Lower leg skin (tissue), 4 donors: ENCODE data around the gene FOXP1. TPM values are rescaled to one million over a fixed set of nuclear protein-coding genes. Genes with fewer than 3 reads are reported as not detected.

ENCODE experiments used
- DNase-seq, 2 donors: peaks; one replicate each; pipeline ENCODE4 v3.0.0-alpha.2; 2019; ENCODE audit warnings: low spot score in 2 of 2
- H3K4me3 ChIP-seq: fragments of 200-600 bp; sonication (generic); 2 replicates; pipeline ENCODE4 v1.5.1; 2017; ENCODE audit warnings: mild to moderate bottlenecking, low read depth; ENCODE audit not compliant: poor library complexity, severe bottlenecking
- CTCF ChIP-seq, 3 donors: fragments of 450-650 bp; IDR thresholded peaks; one replicate each; pipeline ENCODE4 v1.5.1; 2016; ENCODE audit warnings: antibody characterized with exemption in 3 of 3, mild to moderate bottlenecking in 3 of 3, moderate library complexity in 2 of 3
- POLR2A ChIP-seq, 2 donors: fragments of 450-650 bp; IDR thresholded peaks; one replicate each; pipeline ENCODE4 v1.6.1; 2016 to 2017; ENCODE audit warnings: antibody characterized with exemption in 2 of 2, mild to moderate bottlenecking in 1 of 2, moderate library complexity in 1 of 2
- WGBS, 2 donors: methylation state at CpG; one replicate each; pipeline ENCODE4 v1.1.5; 2018; 5-methylcytosine and 5-hydroxymethylcytosine counted together
- intact Hi-C: fragments of 100-400 bp; cut with DNase I; formaldehyde crosslinking; loops from one replicate; pipeline ENCODE4 v1.15.0; 2023; ENCODE audit warnings: low total_unique reads
- total RNA-seq, 4 donors: library from RNA; depleted of rRNA; stranded (reverse); fragments of >200 nt; gene quantifications; one replicate each; pipeline ENCODE4 v1.1.0, GENCODE V29; 2016

The FOXP1 gene
- total RNA-seq, 4 donors from 2014 or later = 46.6 to 66.6 (median 55.2) TPM

GRCh38 chr3:71271596-71271995 lies 311.9 kb downstream of the FOXP1 start:
- H3K4me3 ChIP-seq = no peak overlapping the region
- TF ChIP-seq CTCF (IDR thresholded peaks at IDR 0.05) (no peak), POLR2A (IDR thresholded peaks at IDR 0.05) (no peak)
- 69 to 81% methylated on average over 4 of the region's 4 CpGs for WGBS, 2 donors
- intact Hi-C loops = no loop called here
- no peak for DNase-seq

GRCh38 chr3:71269906-71270305 lies 313.6 kb downstream of the FOXP1 start:
- H3K4me3 ChIP-seq = no peak overlapping the region
- WGBS, 2 donors = 82 to 84% methylated on average over 8 of the region's 8 CpGs
- intact Hi-C loops = no loop called here
- TF ChIP-seq CTCF (IDR thresholded peaks at IDR 0.05) (no peak), POLR2A (IDR thresholded peaks at IDR 0.05) (no peak)
- DNase-seq = no peak

- TF ChIP-seq POLR2A (IDR thresholded peaks at IDR 0.05) = no peak
- TF ChIP-seq CTCF (IDR thresholded peaks at IDR 0.05) = no peak
- 96 to 97% methylated on average over 5 of the region's 5 CpGs for WGBS, 2 donors
These were observed 315.0 kb downstream of the FOXP1 start for GRCh38 chr3:71268462-71268999.

GRCh38 chr3:71266875-71267274 lies 316.7 kb downstream of the FOXP1 start:
- intact Hi-C loops = no loop called here
- WGBS, 2 donors = 84 to 88% methylated on average over 1 of the region's 1 CpG
- no peak for DNase-seq
- TF ChIP-seq CTCF (IDR thresholded peaks at IDR 0.05) (no peak), POLR2A (IDR thresholded peaks at IDR 0.05) (no peak)
- H3K4me3 ChIP-seq = no peak overlapping the region

More at GRCh38 chr3:71268462-71268999, 315.0 kb downstream of the FOXP1 start:
- no peak overlapping the region for H3K4me3 ChIP-seq
- intact Hi-C loops = no loop called here
- DNase-seq = no peak

GRCh38 chr3:71265365-71265915 lies 318.1 kb downstream of the FOXP1 start:
- intact Hi-C loops = no loop called here
- DNase-seq = no peak
- no peak overlapping the region for H3K4me3 ChIP-seq
- WGBS, 2 donors = 89 to 93% methylated on average over 9 of the region's 9 CpGs
- TF ChIP-seq POLR2A (IDR thresholded peaks at IDR 0.05) (no peak), CTCF (IDR thresholded peaks at IDR 0.05) (no peak)

GRCh38 chr3:71264840-71265239 lies 318.7 kb downstream of the FOXP1 start:
- 72 to 73% methylated on average over 2 of the region's 2 CpGs for WGBS, 2 donors
- TF ChIP-seq POLR2A (IDR thresholded peaks at IDR 0.05) (no peak), CTCF (IDR thresholded peaks at IDR 0.05) (no peak)
- DNase-seq = no peak
- H3K4me3 ChIP-seq = no peak overlapping the region
- intact Hi-C loops = no loop called here
